GM23338 (cell line): ENCODE data around the gene OR14I1. TPM values are rescaled to one million over a fixed set of nuclear protein-coding genes. Genes with fewer than 3 reads are reported as not detected.

ENCODE experiments used
- ATAC-seq: fragments of 200-7000 bp; cut with Tn5 transposase; 3 replicates; pipeline ENCODE4 v1.9.1; 2020
- DNase-seq: peaks from one replicate; pipeline ENCODE4 v3.0.0-alpha.2; 2015; ENCODE audit warnings: low spot score
- H2AFZ ChIP-seq: fragments of 200-600 bp; sonication (generic); 2 replicates; pipeline ENCODE4 v1.8.0; 2016; ENCODE audit warnings: antibody characterized with exemption, mild to moderate bottlenecking, moderate library complexity
- H3F3A ChIP-seq: fragments of 200-600 bp; sonication (generic); replicated peaks from 2 replicates; pipeline ENCODE4 v1.8.0; 2017; ENCODE audit warnings: antibody characterized with exemption, mixed run types, low read depth
- H3K27ac ChIP-seq: fragments of 200-600 bp; sonication (generic); 2 replicates; pipeline ENCODE4 v1.6.1; 2016; ENCODE audit warnings: low read depth
- H3K27me3 ChIP-seq: fragments of 200-600 bp; sonication (generic); 2 replicates; pipeline ENCODE4 v1.8.0; 2016; ENCODE audit warnings: mild to moderate bottlenecking, mixed run types, moderate library complexity; ENCODE audit not compliant: insufficient read depth
- H3K36me3 ChIP-seq: fragments of 200-600 bp; sonication (generic); 2 replicates; pipeline ENCODE4 v1.8.0; 2016; ENCODE audit warnings: mild to moderate bottlenecking; ENCODE audit not compliant: insufficient read depth
- H3K4me1 ChIP-seq: fragments of 200-600 bp; sonication (generic); 2 replicates; pipeline ENCODE4 v1.8.0; 2016; ENCODE audit warnings: mild to moderate bottlenecking, moderate library complexity; ENCODE audit not compliant: insufficient read depth
- H3K4me2 ChIP-seq: fragments of 200-600 bp; sonication (generic); 2 replicates; pipeline ENCODE4 v1.7.1; 2017; ENCODE audit warnings: mixed run types
- H3K4me3 ChIP-seq: fragments of 200-600 bp; sonication (generic); 2 replicates; pipeline ENCODE4 v1.6.1; 2016; ENCODE audit warnings: mixed run types
- H3K79me2 ChIP-seq: fragments of 200-600 bp; sonication (generic); replicated peaks from 2 replicates; pipeline ENCODE4 v1.8.0; 2017; ENCODE audit warnings: mild to moderate bottlenecking; ENCODE audit not compliant: insufficient read depth
- H3K9me2 ChIP-seq: fragments of 200-600 bp; sonication (generic); 2 replicates; pipeline ENCODE4 v1.8.0; 2017; ENCODE audit not compliant: insufficient read depth
- H4K20me1 ChIP-seq: fragments of 200-600 bp; sonication (generic); replicated peaks from 2 replicates; pipeline ENCODE4 v1.8.0; 2017; ENCODE audit warnings: mild to moderate bottlenecking; ENCODE audit not compliant: insufficient read depth
- H3K27ac Mint-ChIP-seq: 2 replicates; pipeline ENCODE4 v1.8.0; 2020; ENCODE audit warnings: inconsistent platforms, mild to moderate bottlenecking, moderate library complexity, mixed read lengths
- H3K27me3 Mint-ChIP-seq: 3 replicates; pipeline ENCODE4 v1.8.0; 2022; ENCODE audit warnings: low read depth, mild to moderate bottlenecking, moderate library complexity, mixed read lengths, inconsistent platforms; ENCODE audit not compliant: insufficient read depth, poor library complexity
- H3K36me3 Mint-ChIP-seq: 3 replicates; pipeline ENCODE4 v1.8.0; 2021; ENCODE audit warnings: low read depth, mild to moderate bottlenecking, inconsistent platforms, moderate library complexity, mixed read lengths
- H3K4me1 Mint-ChIP-seq: 3 replicates; pipeline ENCODE4 v1.8.0; 2020; ENCODE audit warnings: mild to moderate bottlenecking, inconsistent platforms, mixed read lengths
- H3K4me3 Mint-ChIP-seq: 3 replicates; pipeline ENCODE4 v1.8.0; 2021; ENCODE audit warnings: moderate library complexity, mild to moderate bottlenecking, inconsistent platforms, mixed read lengths
- H3K9me3 Mint-ChIP-seq: 3 replicates; pipeline ENCODE4 v1.8.0; 2020; ENCODE audit warnings: moderate library complexity, mild to moderate bottlenecking, inconsistent platforms, mixed read lengths
- CREB1 ChIP-seq: fragments of 250-450 bp; sonication (Bioruptor Pico); IDR thresholded peaks from 2 replicates; pipeline ENCODE4 v1.5.0; 2020; ENCODE audit warnings: low read depth, mild to moderate bottlenecking, moderate library complexity
- NANOG ChIP-seq: IDR thresholded peaks from 2 replicates; pipeline ENCODE4 v1.6.1; 2016; ENCODE audit warnings: antibody characterized with exemption, borderline replicate concordance
- POLR2AphosphoS5 ChIP-seq: IDR thresholded peaks from 2 replicates; pipeline ENCODE4 v1.6.1; 2016; ENCODE audit warnings: antibody characterized with exemption, low read depth
- STAT1 ChIP-seq: IDR thresholded peaks from one replicate; pipeline ENCODE4 v1.6.1; 2016; ENCODE audit warnings: antibody characterized with exemption; ENCODE audit not compliant: unreplicated experiment
- ZNF331 ChIP-seq: fragments of 250-450 bp; sonication (Bioruptor Pico); IDR thresholded peaks from 2 replicates; pipeline ENCODE4 v1.5.0; 2020; ENCODE audit warnings: low read depth, mild to moderate bottlenecking, moderate library complexity
- polyA plus RNA-seq: library from polyadenylated mRNA; unstranded; fragments of >200 nt; fragmentation: Nextera tagmentation; extraction: Ambion mirVana; gene quantifications from 2 replicates; pipeline ENCODE4 v1.2.1, GENCODE V29; 2016
- total RNA-seq: library from RNA; depleted of rRNA; stranded (reverse); fragments of >200 nt; shearing (Covaris generic); gene quantifications from 2 replicates; pipeline ENCODE4 v1.2.3, GENCODE V29; 2014
- TF ChIP-seq, protein P1 (sequence below): IDR thresholded peaks from 2 replicates; pipeline ENCODE4 v1.6.1; 2016; ENCODE audit warnings: antibody characterized with exemption
- TF ChIP-seq, protein P2 (sequence below): fragments of 250-450 bp; sonication (Bioruptor Pico); IDR thresholded peaks from 2 replicates; pipeline ENCODE4 v1.5.0; 2020; ENCODE audit warnings: mild to moderate bottlenecking, moderate library complexity
- TF ChIP-seq, protein P3 (sequence below), 2 experiments: fragments of 200-600 bp in 1 of 2; sonication (generic) in 1 of 2; conservative IDR thresholded peaks; 2 replicates each; pipeline versions ENCODE4 v1.5.1 to v1.6.1; 2016 to 2017; ENCODE audit warnings: antibody characterized with exemption in 2 of 2, low read depth in 2 of 2, mild to moderate bottlenecking in 2 of 2, moderate library complexity in 1 of 2
- TF ChIP-seq, protein P4 (sequence below): IDR thresholded peaks from one replicate; pipeline ENCODE4 v1.6.1; 2018; ENCODE audit warnings: antibody characterized with exemption; ENCODE audit not compliant: unreplicated experiment

Gene OR14I1
- total and polyA plus RNA-seq, 2 experiments from 2014 or later: not detected

DNA sequence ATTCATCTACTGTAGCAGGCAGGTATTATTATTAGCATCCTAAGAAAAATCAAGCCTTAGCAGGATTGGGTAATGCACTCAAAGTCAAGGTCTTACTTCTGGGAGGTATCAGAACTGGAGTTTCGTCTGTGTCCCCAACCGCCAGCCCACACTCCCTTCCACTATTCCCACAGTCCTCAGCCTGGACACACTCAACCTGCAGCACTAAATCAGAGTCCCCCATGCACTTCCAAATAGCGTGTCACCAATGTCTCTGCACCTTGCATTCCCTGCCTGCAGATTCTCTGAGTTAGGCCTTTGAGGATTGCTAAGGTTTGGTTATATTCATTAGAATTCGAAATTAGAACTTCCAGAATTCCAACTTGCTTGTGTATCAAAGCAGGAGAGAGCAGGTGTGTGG is 49.1 kb upstream of the OR14I1 start:
- H3F3A ChIP-seq: peaks cover 13% of the 10 kb centered on the region; the same call in 1 of the 2 replicates
- H2AFZ ChIP-seq: no peak overlapping the region
- Mint-ChIP-seq H3K9me3 (peaks cover 14% of the 10 kb centered on the region), H3K27ac (no peak overlapping the region), H3K36me3 (peaks cover 15% of the 10 kb centered on the region), H3K4me3 (no peak overlapping the region), H3K27me3 (peaks cover 2% of the 10 kb centered on the region), H3K4me1 (no peaks in the 10 kb centered on the region)
- H3K4me1 ChIP-seq: no peaks in the 10 kb centered on the region
- H3K9me2 ChIP-seq: no peaks in the 10 kb centered on the region
- H3K27me3 ChIP-seq: no peaks in the 10 kb centered on the region
- no peak overlapping the region for H3K27ac ChIP-seq
- no peaks in the 10 kb centered on the region for H3K36me3 ChIP-seq
- H3K4me3 ChIP-seq: no peak overlapping the region
- no peaks in the 10 kb centered on the region for H4K20me1 ChIP-seq
- H3K79me2 ChIP-seq: no peaks in the 10 kb centered on the region
- DNase-seq (no peak), ATAC-seq (no peak)
- TF ChIP-seq POLR2AphosphoS5: no peak
- TF ChIP-seq, protein P1, sequence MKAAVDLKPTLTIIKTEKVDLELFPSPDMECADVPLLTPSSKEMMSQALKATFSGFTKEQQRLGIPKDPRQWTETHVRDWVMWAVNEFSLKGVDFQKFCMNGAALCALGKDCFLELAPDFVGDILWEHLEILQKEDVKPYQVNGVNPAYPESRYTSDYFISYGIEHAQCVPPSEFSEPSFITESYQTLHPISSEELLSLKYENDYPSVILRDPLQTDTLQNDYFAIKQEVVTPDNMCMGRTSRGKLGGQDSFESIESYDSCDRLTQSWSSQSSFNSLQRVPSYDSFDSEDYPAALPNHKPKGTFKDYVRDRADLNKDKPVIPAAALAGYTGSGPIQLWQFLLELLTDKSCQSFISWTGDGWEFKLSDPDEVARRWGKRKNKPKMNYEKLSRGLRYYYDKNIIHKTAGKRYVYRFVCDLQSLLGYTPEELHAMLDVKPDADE: no peak
- H3K4me2 ChIP-seq: no peak overlapping the region

DNA sequence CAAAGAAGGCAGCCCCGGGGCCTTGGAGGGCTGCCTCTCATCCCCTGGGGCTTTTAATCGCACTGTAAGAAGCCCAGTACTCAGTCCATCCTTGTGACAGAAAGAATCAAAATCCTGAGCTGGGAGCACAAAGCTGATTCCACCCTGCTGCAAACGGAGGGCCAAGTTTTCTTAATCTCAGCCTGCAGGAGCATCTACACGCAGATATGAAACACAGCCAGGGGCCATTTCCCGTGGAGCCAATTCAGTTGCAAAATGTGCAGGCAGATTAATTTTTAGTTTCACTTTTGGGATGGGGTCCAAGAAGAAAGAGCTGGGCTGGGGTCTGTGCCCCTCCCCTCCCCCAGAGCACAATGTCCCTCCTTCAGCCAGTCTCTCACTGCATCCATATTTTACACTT is 48.6 kb upstream of the OR14I1 start:
- Histone ChIP-seq H4K20me1 (no peaks in the 10 kb centered on the region), H3K4me3 (no peak overlapping the region), H3K79me2 (no peaks in the 10 kb centered on the region), H3K36me3 (no peaks in the 10 kb centered on the region), H3K4me1 (no peaks in the 10 kb centered on the region), H3K27ac (no peak overlapping the region), H3F3A (peaks cover 13% of the 10 kb centered on the region; the same call in 1 of the 2 replicates), H3K9me2 (no peaks in the 10 kb centered on the region), H3K27me3 (no peaks in the 10 kb centered on the region), H2AFZ (no peak overlapping the region), H3K4me2 (no peak overlapping the region)
- Mint-ChIP-seq H3K27me3 (peaks cover 2% of the 10 kb centered on the region), H3K4me3 (no peak overlapping the region), H3K4me1 (no peaks in the 10 kb centered on the region), H3K9me3 (peaks cover 18% of the 10 kb centered on the region), H3K27ac (no peak overlapping the region), H3K36me3 (peaks cover 15% of the 10 kb centered on the region)
- ATAC-seq (no peak), DNase-seq (no peak)
- no peak for TF ChIP-seq ZNF331 (CRISPR knock-in tag)
- no peak for TF ChIP-seq STAT1
- TF ChIP-seq NANOG: no peak
- TF ChIP-seq, protein P2, sequence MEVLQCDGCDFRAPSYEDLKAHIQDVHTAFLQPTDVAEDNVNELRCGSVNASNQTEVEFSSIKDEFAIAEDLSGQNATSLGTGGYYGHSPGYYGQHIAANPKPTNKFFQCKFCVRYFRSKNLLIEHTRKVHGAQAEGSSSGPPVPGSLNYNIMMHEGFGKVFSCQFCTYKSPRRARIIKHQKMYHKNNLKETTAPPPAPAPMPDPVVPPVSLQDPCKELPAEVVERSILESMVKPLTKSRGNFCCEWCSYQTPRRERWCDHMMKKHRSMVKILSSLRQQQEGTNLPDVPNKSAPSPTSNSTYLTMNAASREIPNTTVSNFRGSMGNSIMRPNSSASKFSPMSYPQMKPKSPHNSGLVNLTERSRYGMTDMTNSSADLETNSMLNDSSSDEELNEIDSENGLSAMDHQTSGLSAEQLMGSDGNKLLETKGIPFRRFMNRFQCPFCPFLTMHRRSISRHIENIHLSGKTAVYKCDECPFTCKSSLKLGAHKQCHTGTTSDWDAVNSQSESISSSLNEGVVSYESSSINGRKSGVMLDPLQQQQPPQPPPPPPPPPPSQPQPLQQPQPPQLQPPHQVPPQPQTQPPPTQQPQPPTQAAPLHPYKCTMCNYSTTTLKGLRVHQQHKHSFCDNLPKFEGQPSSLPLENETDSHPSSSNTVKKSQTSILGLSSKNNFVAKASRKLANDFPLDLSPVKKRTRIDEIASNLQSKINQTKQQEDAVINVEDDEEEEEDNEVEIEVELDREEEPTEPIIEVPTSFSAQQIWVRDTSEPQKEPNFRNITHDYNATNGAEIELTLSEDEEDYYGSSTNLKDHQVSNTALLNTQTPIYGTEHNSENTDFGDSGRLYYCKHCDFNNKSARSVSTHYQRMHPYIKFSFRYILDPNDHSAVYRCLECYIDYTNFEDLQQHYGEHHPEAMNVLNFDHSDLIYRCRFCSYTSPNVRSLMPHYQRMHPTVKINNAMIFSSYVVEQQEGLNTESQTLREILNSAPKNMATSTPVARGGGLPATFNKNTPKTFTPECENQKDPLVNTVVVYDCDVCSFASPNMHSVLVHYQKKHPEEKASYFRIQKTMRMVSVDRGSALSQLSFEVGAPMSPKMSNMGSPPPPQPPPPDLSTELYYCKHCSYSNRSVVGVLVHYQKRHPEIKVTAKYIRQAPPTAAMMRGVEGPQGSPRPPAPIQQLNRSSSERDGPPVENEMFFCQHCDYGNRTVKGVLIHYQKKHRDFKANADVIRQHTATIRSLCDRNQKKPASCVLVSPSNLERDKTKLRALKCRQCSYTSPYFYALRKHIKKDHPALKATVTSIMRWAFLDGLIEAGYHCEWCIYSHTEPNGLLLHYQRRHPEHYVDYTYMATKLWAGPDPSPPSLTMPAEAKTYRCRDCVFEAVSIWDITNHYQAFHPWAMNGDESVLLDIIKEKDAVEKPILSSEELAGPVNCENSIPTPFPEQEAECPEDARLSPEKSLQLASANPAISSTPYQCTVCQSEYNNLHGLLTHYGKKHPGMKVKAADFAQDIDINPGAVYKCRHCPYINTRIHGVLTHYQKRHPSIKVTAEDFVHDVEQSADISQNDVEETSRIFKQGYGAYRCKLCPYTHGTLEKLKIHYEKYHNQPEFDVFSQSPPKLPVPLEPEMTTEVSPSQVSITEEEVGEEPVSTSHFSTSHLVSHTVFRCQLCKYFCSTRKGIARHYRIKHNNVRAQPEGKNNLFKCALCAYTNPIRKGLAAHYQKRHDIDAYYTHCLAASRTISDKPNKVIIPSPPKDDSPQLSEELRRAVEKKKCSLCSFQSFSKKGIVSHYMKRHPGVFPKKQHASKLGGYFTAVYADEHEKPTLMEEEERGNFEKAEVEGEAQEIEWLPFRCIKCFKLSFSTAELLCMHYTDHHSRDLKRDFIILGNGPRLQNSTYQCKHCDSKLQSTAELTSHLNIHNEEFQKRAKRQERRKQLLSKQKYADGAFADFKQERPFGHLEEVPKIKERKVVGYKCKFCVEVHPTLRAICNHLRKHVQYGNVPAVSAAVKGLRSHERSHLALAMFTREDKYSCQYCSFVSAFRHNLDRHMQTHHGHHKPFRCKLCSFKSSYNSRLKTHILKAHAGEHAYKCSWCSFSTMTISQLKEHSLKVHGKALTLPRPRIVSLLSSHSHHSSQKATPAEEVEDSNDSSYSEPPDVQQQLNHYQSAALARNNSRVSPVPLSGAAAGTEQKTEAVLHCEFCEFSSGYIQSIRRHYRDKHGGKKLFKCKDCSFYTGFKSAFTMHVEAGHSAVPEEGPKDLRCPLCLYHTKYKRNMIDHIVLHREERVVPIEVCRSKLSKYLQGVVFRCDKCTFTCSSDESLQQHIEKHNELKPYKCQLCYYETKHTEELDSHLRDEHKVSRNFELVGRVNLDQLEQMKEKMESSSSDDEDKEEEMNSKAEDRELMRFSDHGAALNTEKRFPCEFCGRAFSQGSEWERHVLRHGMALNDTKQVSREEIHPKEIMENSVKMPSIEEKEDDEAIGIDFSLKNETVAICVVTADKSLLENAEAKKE: no peak
- TF ChIP-seq, protein P3, sequence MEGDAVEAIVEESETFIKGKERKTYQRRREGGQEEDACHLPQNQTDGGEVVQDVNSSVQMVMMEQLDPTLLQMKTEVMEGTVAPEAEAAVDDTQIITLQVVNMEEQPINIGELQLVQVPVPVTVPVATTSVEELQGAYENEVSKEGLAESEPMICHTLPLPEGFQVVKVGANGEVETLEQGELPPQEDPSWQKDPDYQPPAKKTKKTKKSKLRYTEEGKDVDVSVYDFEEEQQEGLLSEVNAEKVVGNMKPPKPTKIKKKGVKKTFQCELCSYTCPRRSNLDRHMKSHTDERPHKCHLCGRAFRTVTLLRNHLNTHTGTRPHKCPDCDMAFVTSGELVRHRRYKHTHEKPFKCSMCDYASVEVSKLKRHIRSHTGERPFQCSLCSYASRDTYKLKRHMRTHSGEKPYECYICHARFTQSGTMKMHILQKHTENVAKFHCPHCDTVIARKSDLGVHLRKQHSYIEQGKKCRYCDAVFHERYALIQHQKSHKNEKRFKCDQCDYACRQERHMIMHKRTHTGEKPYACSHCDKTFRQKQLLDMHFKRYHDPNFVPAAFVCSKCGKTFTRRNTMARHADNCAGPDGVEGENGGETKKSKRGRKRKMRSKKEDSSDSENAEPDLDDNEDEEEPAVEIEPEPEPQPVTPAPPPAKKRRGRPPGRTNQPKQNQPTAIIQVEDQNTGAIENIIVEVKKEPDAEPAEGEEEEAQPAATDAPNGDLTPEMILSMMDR (conservative IDR thresholded peaks at IDR 0.05; ENCODE audit: low read depth in 2 of 2): no peak
- no peak for TF ChIP-seq CREB1
- TF ChIP-seq, protein P4, sequence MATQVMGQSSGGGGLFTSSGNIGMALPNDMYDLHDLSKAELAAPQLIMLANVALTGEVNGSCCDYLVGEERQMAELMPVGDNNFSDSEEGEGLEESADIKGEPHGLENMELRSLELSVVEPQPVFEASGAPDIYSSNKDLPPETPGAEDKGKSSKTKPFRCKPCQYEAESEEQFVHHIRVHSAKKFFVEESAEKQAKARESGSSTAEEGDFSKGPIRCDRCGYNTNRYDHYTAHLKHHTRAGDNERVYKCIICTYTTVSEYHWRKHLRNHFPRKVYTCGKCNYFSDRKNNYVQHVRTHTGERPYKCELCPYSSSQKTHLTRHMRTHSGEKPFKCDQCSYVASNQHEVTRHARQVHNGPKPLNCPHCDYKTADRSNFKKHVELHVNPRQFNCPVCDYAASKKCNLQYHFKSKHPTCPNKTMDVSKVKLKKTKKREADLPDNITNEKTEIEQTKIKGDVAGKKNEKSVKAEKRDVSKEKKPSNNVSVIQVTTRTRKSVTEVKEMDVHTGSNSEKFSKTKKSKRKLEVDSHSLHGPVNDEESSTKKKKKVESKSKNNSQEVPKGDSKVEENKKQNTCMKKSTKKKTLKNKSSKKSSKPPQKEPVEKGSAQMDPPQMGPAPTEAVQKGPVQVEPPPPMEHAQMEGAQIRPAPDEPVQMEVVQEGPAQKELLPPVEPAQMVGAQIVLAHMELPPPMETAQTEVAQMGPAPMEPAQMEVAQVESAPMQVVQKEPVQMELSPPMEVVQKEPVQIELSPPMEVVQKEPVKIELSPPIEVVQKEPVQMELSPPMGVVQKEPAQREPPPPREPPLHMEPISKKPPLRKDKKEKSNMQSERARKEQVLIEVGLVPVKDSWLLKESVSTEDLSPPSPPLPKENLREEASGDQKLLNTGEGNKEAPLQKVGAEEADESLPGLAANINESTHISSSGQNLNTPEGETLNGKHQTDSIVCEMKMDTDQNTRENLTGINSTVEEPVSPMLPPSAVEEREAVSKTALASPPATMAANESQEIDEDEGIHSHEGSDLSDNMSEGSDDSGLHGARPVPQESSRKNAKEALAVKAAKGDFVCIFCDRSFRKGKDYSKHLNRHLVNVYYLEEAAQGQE: no peak
